Nephron (organoid): ENCODE data around the gene ACBD6.
A peak's percentile ranks its signal among the peaks of the same experiment; 100 is the strongest.

Experiments used
- H3K27ac Mint-ChIP-seq, 3 experiments: 2 replicates each; pipeline ENCODE4 v1.8.0; 2020; ENCODE audit warnings: mixed read lengths in 3 of 3, mild to moderate bottlenecking in 2 of 3, moderate library complexity in 1 of 3
- H3K27me3 Mint-ChIP-seq: 2 replicates; pipeline ENCODE4 v1.8.0; 2021; ENCODE audit warnings: low read depth, mild to moderate bottlenecking, moderate library complexity, mixed read lengths
- H3K36me3 Mint-ChIP-seq: 2 replicates; pipeline ENCODE4 v1.8.0; 2020; ENCODE audit warnings: low read depth, mixed read lengths
- H3K4me1 Mint-ChIP-seq: 2 replicates; pipeline ENCODE4 v1.8.0; 2020; ENCODE audit warnings: mixed read lengths
- H3K4me3 Mint-ChIP-seq, 3 experiments: 2 replicates each; pipeline ENCODE4 v1.8.0; 2020; ENCODE audit warnings: mild to moderate bottlenecking in 3 of 3, mixed read lengths in 3 of 3, moderate library complexity in 2 of 3
- H3K9me3 Mint-ChIP-seq: 2 replicates; pipeline ENCODE4 v1.8.0; 2020; ENCODE audit warnings: mixed read lengths
- CTCF ChIP-seq, 3 experiments: fragments of 200-600 bp; sonication (generic); IDR thresholded peaks; one replicate each; pipeline ENCODE4 v1.5.0; 2021; ENCODE audit warnings: antibody characterized with exemption in 3 of 3; ENCODE audit not compliant: unreplicated experiment in 3 of 3

Gene ACBD6

DNA sequence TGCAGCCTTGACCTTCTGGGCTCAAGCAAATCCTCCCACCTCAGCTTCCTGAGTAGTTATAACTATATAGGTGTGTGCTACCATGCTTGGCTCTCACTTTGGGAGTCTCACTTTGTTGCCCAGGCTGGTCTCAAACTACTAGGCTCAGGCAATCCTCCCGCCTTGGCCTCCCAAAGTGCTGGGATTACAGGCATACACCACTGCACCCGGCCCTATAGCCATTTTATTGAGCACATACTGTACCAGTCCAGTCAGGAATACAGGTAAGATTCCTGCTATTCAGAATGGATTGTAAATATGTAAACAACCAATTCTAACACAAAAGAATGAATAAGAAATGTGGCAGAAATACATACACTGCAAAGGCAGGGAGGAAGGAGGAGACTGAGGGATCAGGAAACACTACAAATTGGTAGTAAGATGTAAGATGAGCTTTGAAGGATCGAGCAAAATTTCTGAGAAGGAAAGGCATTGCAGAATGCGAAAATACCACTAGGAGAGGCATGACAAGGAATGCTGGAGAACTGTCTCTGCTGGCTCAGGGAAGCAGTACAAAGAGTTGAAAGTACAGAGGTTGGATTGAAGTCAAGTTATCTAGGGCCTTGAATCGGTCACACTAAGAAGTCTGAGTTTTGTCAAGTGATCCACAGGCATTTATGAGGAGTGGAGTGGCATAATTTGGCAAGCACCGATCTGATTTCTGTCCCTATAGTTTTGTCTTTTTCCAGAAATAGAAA lies 211.9 kb downstream of the ACBD6 start:
- no peaks in the 10 kb centered on the region for H3K27me3 Mint-ChIP-seq
- H3K36me3 Mint-ChIP-seq: peaks cover 20% of the 10 kb centered on the region
- H3K27ac Mint-ChIP-seq: no peak overlapping the region
- H3K9me3 Mint-ChIP-seq: peaks cover 7% of the 10 kb centered on the region
- no peak overlapping the region for H3K4me3 Mint-ChIP-seq
- TF ChIP-seq CTCF (IDR thresholded peaks at IDR 0.05; ENCODE audit: unreplicated experiment in 3 of 3): no peak
- peaks cover 17% of the 10 kb centered on the region for H3K4me1 Mint-ChIP-seq

GRCh38 chr1:180288940-180289339 lies 213.4 kb downstream of the ACBD6 start:
- Mint-ChIP-seq H3K27me3 (no peaks in the 10 kb centered on the region), H3K36me3 (peaks cover 27% of the 10 kb centered on the region), H3K4me3 (no peak overlapping the region), H3K4me1 (peaks cover 17% of the 10 kb centered on the region), H3K9me3 (peaks cover 7% of the 10 kb centered on the region), H3K27ac (no peak overlapping the region)
- TF ChIP-seq CTCF (IDR thresholded peaks at IDR 0.05; ENCODE audit: unreplicated experiment in 3 of 3): no peak

GRCh38 chr1:180287988-180288705 lies 214.2 kb downstream of the ACBD6 start:
- no peak for TF ChIP-seq CTCF (IDR thresholded peaks at IDR 0.05; ENCODE audit: unreplicated experiment in 3 of 3)
- peaks cover 17% of the 10 kb centered on the region for H3K4me1 Mint-ChIP-seq
- H3K36me3 Mint-ChIP-seq: peaks cover 30% of the 10 kb centered on the region
- H3K27me3 Mint-ChIP-seq: no peaks in the 10 kb centered on the region
- peaks cover 7% of the 10 kb centered on the region for H3K9me3 Mint-ChIP-seq
- peak overlapping the region; percentile 25 to 59 (median 50) for H3K27ac Mint-ChIP-seq
- H3K4me3 Mint-ChIP-seq: peak overlapping the region in 2 of 3 experiments; percentile 26 to 40

DNA sequence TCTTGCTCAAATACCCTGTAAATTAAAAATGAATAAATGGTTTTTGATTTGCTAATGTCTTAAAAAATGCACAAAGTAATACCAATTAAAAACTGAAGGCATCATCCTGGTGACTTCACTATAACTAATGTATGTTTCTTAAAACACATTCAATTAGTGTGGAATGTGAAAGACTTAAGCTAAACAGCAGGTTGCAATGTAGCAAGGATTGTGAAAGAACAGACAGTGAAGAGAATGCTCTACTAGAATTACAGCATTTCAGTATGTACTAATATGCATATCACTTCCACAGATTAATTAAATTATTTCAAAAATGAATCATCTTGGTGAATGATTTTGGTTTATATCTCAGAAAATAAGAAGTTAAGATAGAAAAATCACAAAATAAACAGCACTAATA lies 216.0 kb downstream of the ACBD6 start:
- no peak for TF ChIP-seq CTCF (IDR thresholded peaks at IDR 0.05; ENCODE audit: unreplicated experiment in 3 of 3)
- no peaks in the 10 kb centered on the region for H3K27me3 Mint-ChIP-seq
- H3K4me1 Mint-ChIP-seq: peaks cover 32% of the 10 kb centered on the region
- peaks cover 22% of the 10 kb centered on the region for H3K36me3 Mint-ChIP-seq
- H3K9me3 Mint-ChIP-seq: no peaks in the 10 kb centered on the region
- no peak overlapping the region for H3K4me3 Mint-ChIP-seq
- no peak overlapping the region for H3K27ac Mint-ChIP-seq

DNA sequence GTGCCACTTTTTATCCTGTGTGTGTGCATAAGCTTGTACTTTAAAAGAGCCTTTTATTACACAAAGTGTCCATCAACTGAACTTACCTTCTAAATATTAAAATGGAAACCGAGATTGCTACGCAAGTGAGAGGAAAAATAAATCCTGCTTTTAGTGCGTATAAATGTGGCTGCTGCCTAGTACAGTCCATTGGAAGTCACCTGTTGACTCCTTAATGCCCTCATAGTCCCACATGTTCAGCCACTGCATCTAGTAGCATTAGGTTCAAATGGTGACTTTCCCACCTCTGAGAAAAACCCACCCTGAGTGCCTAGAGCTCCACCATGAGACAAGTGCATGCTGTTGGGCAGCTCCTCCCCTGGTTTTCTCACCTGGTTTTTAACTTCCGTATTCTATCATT lies 219.3 kb downstream of the ACBD6 start:
- no peaks in the 10 kb centered on the region for H3K9me3 Mint-ChIP-seq
- peaks cover 30% of the 10 kb centered on the region for H3K4me1 Mint-ChIP-seq
- peaks cover 33% of the 10 kb centered on the region for H3K36me3 Mint-ChIP-seq
- H3K27ac Mint-ChIP-seq: no peak overlapping the region
- H3K27me3 Mint-ChIP-seq: no peaks in the 10 kb centered on the region
- no peak overlapping the region for H3K4me3 Mint-ChIP-seq
- TF ChIP-seq CTCF (IDR thresholded peaks at IDR 0.05; ENCODE audit: unreplicated experiment in 3 of 3): no peak
